GM19238 (cell line): ENCODE results near the gene FAM169A.
"Not testable (repeated sequence)": the region's sequence is repeated elsewhere in the genome, so short reads cannot be mapped to it uniquely, and the experiment has no call there.

Experiments used
- DNase-seq: peaks from one replicate; pipeline ENCODE4 v3.0.0; 2011; ENCODE audit warnings: low spot score; ENCODE audit not compliant: insufficient read length

The FAM169A gene

DNA sequence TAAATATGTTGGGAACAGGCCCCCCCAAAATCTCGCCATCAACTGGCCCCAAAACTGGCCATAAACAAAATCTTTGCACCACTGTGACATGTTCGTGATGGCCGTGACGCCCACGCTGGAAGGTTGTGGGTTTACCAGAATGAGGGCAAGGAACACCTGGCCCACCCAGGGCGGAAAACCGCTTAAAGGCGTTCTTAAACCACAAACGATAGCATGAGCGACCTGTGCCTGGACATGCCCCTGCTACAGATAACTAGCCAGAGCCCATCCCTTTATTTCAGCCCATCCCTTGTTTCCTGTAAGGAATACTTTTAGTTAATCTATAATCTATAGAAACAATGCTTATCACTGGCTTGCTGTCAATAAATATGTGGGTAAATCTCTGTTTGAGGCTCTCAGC lies 3.2 kb upstream of the FAM169A start:
- DNase-seq = not testable (repeated sequence)

DNA sequence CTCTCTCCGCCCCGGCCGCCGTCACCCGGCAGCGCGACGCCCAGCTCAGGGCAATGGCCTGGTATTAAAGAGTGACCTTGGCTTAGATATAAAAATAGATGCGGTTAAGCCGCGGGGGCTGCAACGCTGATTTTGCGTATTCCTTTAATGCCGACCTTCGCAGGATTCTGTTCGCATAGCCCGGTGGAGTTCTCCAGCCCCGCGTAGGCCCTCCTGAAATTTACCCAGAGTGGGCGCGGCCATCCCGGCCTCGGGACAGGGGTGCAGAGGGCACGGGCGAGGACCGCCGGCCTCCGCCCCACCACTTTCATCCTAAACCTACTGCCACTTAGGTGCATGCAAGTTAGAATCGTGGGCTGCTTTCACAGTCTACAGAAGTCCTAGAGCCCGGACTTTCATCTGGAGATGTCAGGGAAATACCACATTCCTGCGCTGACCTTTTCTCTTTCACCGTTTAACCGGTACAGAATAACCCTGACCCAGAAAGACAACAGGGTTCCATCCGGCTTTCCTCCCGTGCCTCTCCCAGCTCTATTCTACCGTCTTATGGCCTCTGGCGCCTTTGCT lies 492 bp upstream of the FAM169A start:
- DNase-seq = no peak

DNA sequence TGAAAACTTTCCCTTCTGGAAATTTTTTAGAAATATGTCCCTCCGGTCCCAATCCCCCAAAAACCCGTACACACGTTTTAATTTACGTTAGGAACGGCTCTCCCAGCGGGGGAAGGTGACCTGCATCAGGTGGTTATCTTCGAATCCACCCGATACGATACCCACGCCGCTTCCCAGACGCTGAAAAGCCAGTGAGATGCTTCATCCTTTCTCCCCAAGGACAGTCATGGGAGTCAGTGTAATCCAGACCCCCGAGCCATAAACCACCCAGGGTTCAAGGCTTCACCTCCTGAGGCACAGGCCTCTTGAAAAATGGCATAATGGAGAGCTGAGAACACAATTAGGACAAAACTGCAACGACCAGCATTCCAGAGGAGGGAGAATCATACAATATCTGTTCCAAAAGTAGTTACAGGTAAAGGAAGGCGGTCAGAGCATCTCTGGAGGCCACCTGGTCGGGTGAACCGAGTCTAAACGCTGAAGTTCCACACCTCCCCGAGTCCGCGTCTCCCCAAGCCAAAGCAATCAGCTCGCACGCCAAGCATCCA lies 857 bp downstream of the FAM169A start:
- DNase-seq = no peak

- DNase-seq = no peak
Observed at GRCh38 chr5:74864823-74865222, 1.4 kb downstream of the FAM169A start.

- DNase-seq = no peak
Observed at GRCh38 chr5:74863726-74864125, 2.5 kb downstream of the FAM169A start.

GRCh38 chr5:74862221-74862620 lies 4.0 kb downstream of the FAM169A start:
- DNase-seq = no peak

GRCh38 chr5:74856975-74857374 lies 9.2 kb downstream of the FAM169A start:
- DNase-seq = not testable (repeated sequence)

GRCh38 chr5:74853256-74853655 lies 12.9 kb downstream of the FAM169A start:
- no peak for DNase-seq

- no peak for DNase-seq
Observed at GRCh38 chr5:74851684-74852353, 14.4 kb downstream of the FAM169A start.

DNA sequence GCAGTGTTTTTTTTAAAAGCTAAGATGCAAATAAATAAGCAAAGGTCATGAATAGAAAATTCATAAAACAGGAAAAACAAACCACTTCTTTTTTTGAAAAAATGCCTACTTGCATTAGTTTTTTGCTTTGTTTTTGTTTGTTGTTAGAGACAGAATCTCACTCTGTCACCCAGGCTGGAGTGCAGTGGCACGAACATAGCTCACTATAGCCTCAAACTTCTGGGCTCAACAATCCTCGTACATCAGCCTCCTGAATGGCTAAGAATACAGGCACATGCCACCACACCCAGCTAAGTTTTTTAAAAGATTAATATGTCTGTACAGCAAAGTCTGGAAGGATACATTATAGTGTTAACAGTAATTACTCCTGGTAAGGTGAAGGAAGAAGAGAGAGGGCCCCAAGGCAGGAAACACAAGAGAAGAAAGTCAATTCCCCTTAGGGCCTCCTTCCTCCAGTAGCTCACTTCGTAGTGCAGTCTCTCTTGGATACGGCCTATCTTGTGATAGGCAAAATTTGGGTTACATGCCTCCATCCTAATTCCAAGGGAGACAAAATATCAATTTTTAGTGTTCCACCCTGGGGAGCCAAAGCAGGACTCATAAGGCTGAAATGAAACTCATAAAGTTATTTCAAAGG lies 15.3 kb downstream of the FAM169A start:
- DNase-seq = no peak

GRCh38 chr5:74850030-74850429 lies 16.2 kb downstream of the FAM169A start:
- DNase-seq = no peak

DNA sequence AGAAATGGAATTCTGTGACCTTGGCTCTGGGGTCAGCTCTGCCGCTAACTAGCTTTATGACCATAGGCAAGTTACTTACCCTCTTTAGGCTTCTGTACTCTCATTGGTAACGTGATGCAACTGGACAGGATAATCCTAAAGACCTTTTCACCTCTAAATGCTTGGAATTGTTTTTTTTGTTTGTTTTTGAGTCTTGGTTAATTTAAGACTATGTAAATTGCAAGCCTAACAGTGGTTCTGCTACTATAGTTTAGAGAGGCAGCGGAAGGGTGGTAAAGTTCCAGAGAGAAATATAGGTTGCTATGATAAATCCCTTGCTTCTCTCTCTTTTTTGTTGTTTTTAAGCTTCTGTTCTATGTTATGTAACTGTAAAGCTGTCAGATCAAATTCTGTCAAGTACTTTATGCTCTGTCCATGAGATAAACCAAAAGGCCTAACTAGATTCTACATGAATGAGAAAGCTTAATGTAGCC lies 17.6 kb downstream of the FAM169A start:
- DNase-seq = no peak

- no peak for DNase-seq
Observed at GRCh38 chr5:74839229-74839628, 27.0 kb downstream of the FAM169A start.

- DNase-seq = no peak
Observed at GRCh38 chr5:74838262-74838661, 27.9 kb downstream of the FAM169A start.

DNA sequence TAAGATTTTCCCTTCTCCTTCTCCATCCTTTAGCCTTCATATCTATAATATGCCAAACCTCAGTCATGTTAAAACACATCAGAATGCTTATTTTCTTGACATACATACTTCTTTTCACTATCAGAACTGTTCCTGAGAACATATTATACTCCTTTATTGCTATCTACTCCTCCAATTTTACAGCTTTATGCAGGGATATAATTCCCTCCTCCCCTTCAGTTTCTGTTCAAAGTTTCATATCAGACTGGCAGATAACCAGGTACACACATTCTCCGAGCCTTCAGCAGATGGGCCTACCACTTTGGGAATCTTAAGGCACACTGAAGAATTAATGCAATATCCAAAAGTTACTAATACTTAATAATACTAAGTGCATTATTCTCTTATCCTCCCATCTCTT lies 29.1 kb downstream of the FAM169A start:
- DNase-seq = no peak

DNA sequence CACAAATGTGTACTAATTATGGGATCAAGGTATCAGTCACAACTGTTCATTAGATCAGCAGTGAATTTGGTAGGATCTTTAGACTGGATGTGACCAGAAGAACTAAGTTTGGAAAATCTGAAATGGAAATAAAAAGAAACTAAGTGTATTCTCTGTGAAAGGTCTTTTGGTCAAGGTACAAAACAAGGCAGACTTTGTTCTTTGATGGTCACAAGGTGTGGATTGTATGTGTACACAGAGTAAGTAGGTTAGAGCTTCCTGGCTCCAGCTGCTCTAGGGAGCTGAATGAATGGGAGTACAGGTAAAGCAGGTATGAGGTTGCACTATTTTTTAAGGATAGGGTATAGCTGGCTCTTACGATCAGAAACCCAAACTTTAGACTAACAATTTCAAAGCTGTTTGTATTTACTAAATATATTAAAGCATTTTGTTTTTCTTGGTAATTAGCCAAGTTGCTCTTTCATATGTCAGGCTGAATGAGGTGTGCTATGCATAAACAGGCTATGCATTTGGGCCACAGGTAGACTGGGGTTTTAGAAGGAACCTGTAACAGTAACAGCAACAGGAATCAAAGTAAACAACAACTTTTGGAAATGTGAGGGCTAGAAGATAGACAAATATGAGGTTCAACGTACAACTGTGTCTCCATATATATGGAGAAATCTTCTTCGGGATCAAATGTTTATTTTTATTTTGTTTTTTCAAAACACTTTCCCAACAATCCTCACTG lies 32.5 kb downstream of the FAM169A start:
- DNase-seq = no peak

DNA sequence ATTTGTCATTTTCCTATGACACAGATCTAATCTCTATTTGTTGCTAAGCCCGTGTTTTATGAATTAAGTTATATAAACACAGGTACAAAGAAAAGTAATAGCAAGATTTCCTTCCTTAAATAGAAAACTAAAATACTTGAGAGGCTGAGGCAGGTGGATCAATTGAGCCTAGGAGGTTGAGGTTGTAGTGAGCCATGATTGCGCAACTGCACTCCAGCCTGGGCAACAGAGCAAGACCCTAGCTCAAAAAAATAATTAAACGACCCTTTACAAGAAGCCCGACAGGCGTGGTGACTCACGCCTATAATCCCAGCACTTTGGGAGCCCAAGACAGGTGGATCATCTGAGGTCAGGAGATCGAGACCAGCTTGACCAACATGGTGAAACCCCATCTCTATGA lies 36.8 kb downstream of the FAM169A start:
- no peak for DNase-seq

DNA sequence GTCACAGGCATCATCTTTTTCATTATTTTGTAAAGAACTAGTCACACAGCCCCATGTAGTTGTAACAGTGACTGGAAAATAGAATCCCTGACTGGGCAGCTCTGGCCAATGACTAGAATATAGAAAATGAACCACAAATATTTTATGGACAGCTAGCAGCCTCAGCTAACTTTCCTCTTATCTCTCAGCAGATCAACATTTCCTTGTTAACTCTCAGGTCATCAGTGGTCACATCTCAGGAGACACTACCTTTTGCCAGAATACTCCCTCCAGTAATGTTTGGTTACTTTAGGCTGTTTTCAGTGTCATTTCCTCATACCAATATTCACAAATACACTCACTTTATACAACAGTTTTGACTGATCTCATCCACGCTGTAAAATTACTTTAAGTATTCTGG lies 43.9 kb downstream of the FAM169A start:
- no peak for DNase-seq

GRCh38 chr5:74816875-74817274 lies 49.3 kb downstream of the FAM169A start:
- DNase-seq = no peak

DNA sequence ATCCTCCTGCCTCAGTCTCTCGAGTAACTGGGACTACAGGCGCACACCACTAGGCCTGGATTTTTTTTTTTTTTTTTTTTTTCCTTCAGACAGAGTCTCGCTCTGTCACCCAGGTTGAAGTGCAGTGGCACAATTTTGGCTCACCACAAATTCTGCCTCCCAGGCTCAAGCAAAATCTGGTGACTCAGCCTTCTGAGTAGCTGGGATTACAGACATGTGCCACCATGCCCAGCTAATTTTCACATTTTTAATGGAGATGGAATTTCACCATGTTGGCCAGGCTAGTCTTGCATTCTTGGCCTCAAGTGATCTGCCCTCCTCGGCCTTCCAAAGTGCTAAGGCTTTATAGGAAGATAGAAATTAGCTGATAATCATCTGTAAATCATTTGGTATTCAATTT lies 55.3 kb downstream of the FAM169A start:
- DNase-seq = no peak

DNA sequence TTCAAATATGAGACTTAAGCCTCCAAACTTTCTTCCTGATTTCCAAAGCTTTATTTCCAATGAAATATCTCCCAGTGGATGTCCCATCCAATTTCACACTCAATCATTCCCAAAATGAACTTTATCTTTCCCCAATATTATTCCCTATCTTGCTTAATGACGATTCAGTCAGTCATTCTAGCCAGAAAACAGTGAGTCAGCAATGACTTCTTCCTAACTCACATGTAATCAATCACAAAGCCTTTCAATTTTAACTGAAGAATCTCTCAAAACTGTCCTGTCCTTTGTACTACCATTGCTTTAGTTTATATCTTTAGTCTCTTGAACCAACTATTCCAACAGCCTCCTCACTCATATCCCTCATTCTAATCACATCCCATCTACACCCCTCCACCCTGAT lies 64.2 kb downstream of the FAM169A start:
- DNase-seq = no peak

DNA sequence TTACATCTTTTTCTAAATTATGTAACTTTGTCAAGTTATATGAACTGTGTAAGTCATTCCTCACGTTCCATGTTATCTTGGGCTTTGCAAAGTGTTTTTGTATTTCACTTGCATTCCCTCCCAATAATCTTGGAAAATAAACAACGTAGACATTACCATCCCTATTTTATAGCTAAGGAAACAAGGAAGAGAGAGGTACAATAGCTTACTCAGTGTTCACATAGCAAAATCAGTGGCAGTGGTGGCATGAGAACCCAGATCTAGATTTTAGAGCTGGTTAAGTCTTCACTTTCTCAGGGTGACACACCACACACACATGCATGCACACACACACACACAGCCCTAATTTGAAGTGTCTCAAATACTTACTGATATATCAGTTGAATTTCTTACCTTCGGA lies 65.0 kb downstream of the FAM169A start:
- no peak for DNase-seq
